Measurements from ENCODE around the gene CAMK4.
"Not testable (repeated sequence)": the region's sequence is repeated elsewhere in the genome, so short reads cannot be mapped to it uniquely, and the experiment has no call there.

The CAMK4 gene

GRCh38 chr5:111401906-111402305 is 177.7 kb downstream of the CAMK4 start:
- ChIA-PET CTCF (interaction anchor here (0.6 kb wide), 1 partner anchor 58 kb away, joined by 6 read pairs; no protein-coding TSS in a partner anchor), POLR2A (no interaction called here)
- TF ChIP-seq BHLHE40 (IDR thresholded peaks at IDR 0.05; ENCODE audit: borderline replicate concordance) (no peak), NFRKB (IDR thresholded peaks at IDR 0.05) (no peak), L3MBTL2 (conservative IDR thresholded peaks at IDR 0.05) (no peak), FOXK2 (IDR thresholded peaks at IDR 0.05) (no peak), TARDBP (IDR thresholded peaks at IDR 0.05) (no peak), PKNOX1 (IDR thresholded peaks at IDR 0.05) (no peak), ZNF384 (IDR thresholded peaks at IDR 0.05) (no peak), LEF1 (IDR thresholded peaks at IDR 0.05; ENCODE audit: borderline replicate concordance) (no peak), ARNT (IDR thresholded peaks at IDR 0.05) (no peak), CTBP1 (IDR thresholded peaks at IDR 0.05; ENCODE audit: borderline replicate concordance) (no peak)
- no peak for DNase-seq (ENCODE audit: extremely low spot score)

GRCh38 chr5:111404270-111404769 is 180.1 kb downstream of the CAMK4 start:
- no peak for TF ChIP-seq ELF4 (IDR thresholded peaks at IDR 0.05)
- ChIA-PET POLR2A (no interaction called here), CTCF (no interaction called here)
- no peak for DNase-seq (ENCODE audit: extremely low spot score)

GRCh38 chr5:111407562-111407961 is 183.4 kb downstream of the CAMK4 start:
- DNase-seq (ENCODE audit: extremely low spot score): no peak
- POLR2A ChIA-PET: no interaction called here
- CTCF ChIA-PET: no interaction called here
- TF ChIP-seq FOXA1 (IDR thresholded peaks at IDR 0.05) (no peak), ARNT (IDR thresholded peaks at IDR 0.05) (no peak), ELF4 (IDR thresholded peaks at IDR 0.05) (no peak), HDGF (IDR thresholded peaks at IDR 0.05; ENCODE audit: borderline replicate concordance) (no peak), ZNF384 (IDR thresholded peaks at IDR 0.05) (no peak), BHLHE40 (IDR thresholded peaks at IDR 0.05; ENCODE audit: borderline replicate concordance) (no peak), NFRKB (IDR thresholded peaks at IDR 0.05) (no peak), SUZ12 (IDR thresholded peaks at IDR 0.05) (no peak)

- TF ChIP-seq TARDBP (IDR thresholded peaks at IDR 0.05) (no peak), LEF1 (IDR thresholded peaks at IDR 0.05; ENCODE audit: borderline replicate concordance) (no peak), L3MBTL2 (conservative IDR thresholded peaks at IDR 0.05) (no peak), ELF4 (IDR thresholded peaks at IDR 0.05) (no peak), FOXA1 (IDR thresholded peaks at IDR 0.05) (no peak), HDGF (IDR thresholded peaks at IDR 0.05; ENCODE audit: borderline replicate concordance) (no peak), FOXM1 (IDR thresholded peaks at IDR 0.05; ENCODE audit: borderline replicate concordance) (no peak), CTBP1 (IDR thresholded peaks at IDR 0.05; ENCODE audit: borderline replicate concordance) (no peak), PKNOX1 (IDR thresholded peaks at IDR 0.05) (no peak), BHLHE40 (IDR thresholded peaks at IDR 0.05; ENCODE audit: borderline replicate concordance) (no peak), ARNT (IDR thresholded peaks at IDR 0.05) (no peak), SUZ12 (IDR thresholded peaks at IDR 0.05) (no peak)
- CTCF ChIA-PET: no interaction called here
- POLR2A ChIA-PET: no interaction called here
- DNase-seq (ENCODE audit: extremely low spot score): no peak
Measured at GRCh38 chr5:111408817-111409216, 184.6 kb downstream of the CAMK4 start.

GRCh38 chr5:111409266-111409665 is 185.1 kb downstream of the CAMK4 start:
- DNase-seq (ENCODE audit: extremely low spot score); CTCF ChIA-PET; POLR2A ChIA-PET: not testable (repeated sequence)

GRCh38 chr5:111410067-111410466 is 185.9 kb downstream of the CAMK4 start:
- DNase-seq (ENCODE audit: extremely low spot score); CTCF ChIA-PET; POLR2A ChIA-PET: not testable (repeated sequence)

GRCh38 chr5:111411301-111411700 is 187.1 kb downstream of the CAMK4 start:
- CTCF ChIA-PET: no interaction called here
- no peak for DNase-seq (ENCODE audit: extremely low spot score)
- POLR2A ChIA-PET: no interaction called here

GRCh38 chr5:111412593-111412992 is 188.4 kb downstream of the CAMK4 start:
- ChIA-PET POLR2A (no interaction called here), CTCF (interaction anchor here (0.7 kb wide), 1 partner anchor 690 kb away, joined by 3 read pairs; no protein-coding TSS in a partner anchor)
- no peak for DNase-seq (ENCODE audit: extremely low spot score)
- TF ChIP-seq SP1 (IDR thresholded peaks at IDR 0.05) (no peak), HDGF (IDR thresholded peaks at IDR 0.05; ENCODE audit: borderline replicate concordance) (no peak), FOXM1 (IDR thresholded peaks at IDR 0.05; ENCODE audit: borderline replicate concordance) (no peak), TARDBP (IDR thresholded peaks at IDR 0.05) (no peak), NFRKB (IDR thresholded peaks at IDR 0.05) (no peak), PKNOX1 (IDR thresholded peaks at IDR 0.05) (no peak), CTBP1 (IDR thresholded peaks at IDR 0.05; ENCODE audit: borderline replicate concordance) (no peak), L3MBTL2 (conservative IDR thresholded peaks at IDR 0.05) (no peak), ELF4 (IDR thresholded peaks at IDR 0.05) (no peak), ZNF384 (IDR thresholded peaks at IDR 0.05) (no peak), FOXA1 (IDR thresholded peaks at IDR 0.05) (no peak), SUZ12 (IDR thresholded peaks at IDR 0.05) (no peak), ARNT (IDR thresholded peaks at IDR 0.05) (no peak), BHLHE40 (IDR thresholded peaks at IDR 0.05; ENCODE audit: borderline replicate concordance) (no peak), LEF1 (IDR thresholded peaks at IDR 0.05; ENCODE audit: borderline replicate concordance) (no peak), FOXK2 (IDR thresholded peaks at IDR 0.05) (no peak)

More at GRCh38 chr5:111411301-111411700, 187.1 kb downstream of the CAMK4 start:
- TF ChIP-seq L3MBTL2 (conservative IDR thresholded peaks at IDR 0.05) (no peak), ELF4 (IDR thresholded peaks at IDR 0.05) (no peak)

All from HEK293T (cell line).